HTR-8/SVneo (cell line): ENCODE measurements around the gene HLA-C.
A peak's percentile ranks its signal among the peaks of the same experiment; 100 is the strongest.
"Not testable (repeated sequence)": the region's sequence is repeated elsewhere in the genome, so short reads cannot be mapped to it uniquely, and the experiment has no call there.

Experiments used
- DNase-seq: peaks from one replicate; pipeline ENCODE4 v3.0.0; 2011; ENCODE audit warnings: low spot score, mixed read lengths; ENCODE audit not compliant: insufficient read length
- FAIRE-seq: peaks from 2 replicates; lab custom pipeline; 2011; peaks lifted over from hg19 to GRCh38; lab: Jason Lieb, UNC

Gene HLA-C

GRCh38 chr6:31271641-31272357 lies at the start of gene HLA-C:
TSS of gene HLA-C (minus strand) at chr6:31272092. CDS start at chr6:31272071, 21 bp downstream.
- no peak for FAIRE-seq

GRCh38 chr6:31321005-31321707 lies 49.3 kb upstream of the HLA-C start:
- no peak for DNase-seq

More at GRCh38 chr6:31271641-31272357, at the start of gene HLA-C:
- DNase-seq: peak; percentile 97

GRCh38 chr6:31317036-31317435 lies 45.1 kb upstream of the HLA-C start:
- no peak for FAIRE-seq
- DNase-seq: no peak

More at GRCh38 chr6:31321005-31321707, 49.3 kb upstream of the HLA-C start:
- no peak for FAIRE-seq

- DNase-seq: no peak
- FAIRE-seq: no peak
These were observed 37.7 kb upstream of the HLA-C start for GRCh38 chr6:31309641-31310040.

GRCh38 chr6:31308845-31309175 lies 36.9 kb upstream of the HLA-C start:
- no peak for DNase-seq
- no peak for FAIRE-seq

- FAIRE-seq: no peak
- DNase-seq: no peak
These were observed 36.4 kb upstream of the HLA-C start for GRCh38 chr6:31308050-31308844.

GRCh38 chr6:31307669-31308049 lies 35.8 kb upstream of the HLA-C start:
- no peak for FAIRE-seq
- DNase-seq: no peak

- DNase-seq: no peak
- FAIRE-seq: no peak
These were observed 33.9 kb upstream of the HLA-C start for GRCh38 chr6:31305703-31306219.

GRCh38 chr6:31304683-31305082 lies 32.8 kb upstream of the HLA-C start:
- no peak for DNase-seq
- no peak for FAIRE-seq

- FAIRE-seq: no peak
- no peak for DNase-seq
These were observed 28.9 kb upstream of the HLA-C start for GRCh38 chr6:31300797-31301196.

- FAIRE-seq (no peak), DNase-seq (no peak)
These were observed 28.1 kb upstream of the HLA-C start for GRCh38 chr6:31299947-31300346.

GRCh38 chr6:31299511-31299910 lies 27.6 kb upstream of the HLA-C start:
- DNase-seq (no peak), FAIRE-seq (no peak)

GRCh38 chr6:31294056-31294455 lies 22.2 kb upstream of the HLA-C start:
- FAIRE-seq: no peak
- DNase-seq: no peak

GRCh38 chr6:31293343-31293742 lies 21.5 kb upstream of the HLA-C start:
- DNase-seq: peak; percentile 27
- FAIRE-seq: peak; percentile 16

GRCh38 chr6:31289788-31290187 lies 17.9 kb upstream of the HLA-C start:
- no peak for FAIRE-seq
- no peak for DNase-seq

- no peak for FAIRE-seq
- no peak for DNase-seq
These were observed 15.7 kb upstream of the HLA-C start for GRCh38 chr6:31287619-31288018.

GRCh38 chr6:31285982-31286381 lies 14.1 kb upstream of the HLA-C start:
- no peak for DNase-seq
- FAIRE-seq: no peak

- DNase-seq (no peak), FAIRE-seq (no peak)
These were observed 13.6 kb upstream of the HLA-C start for GRCh38 chr6:31285486-31285885.

- not testable (repeated sequence) for FAIRE-seq, DNase-seq
These were observed 7.8 kb upstream of the HLA-C start for GRCh38 chr6:31279647-31280046.

GRCh38 chr6:31272836-31273626 lies 1.1 kb upstream of the HLA-C start:
- DNase-seq: no peak
- FAIRE-seq: no peak
